ENCODE data around the gene GGTLC2.
"Not testable (repeated sequence)": the region's sequence is repeated elsewhere in the genome, so short reads cannot be mapped to it uniquely, and the experiment has no call there.

- not testable (repeated sequence) for TF ChIP-seq POLR2A (IDR thresholded peaks at IDR 0.05; ENCODE audit: low read length); GATA1 (IDR thresholded peaks at IDR 0.05; ENCODE audit: low read depth, low read length)
Measured at GRCh38 chr22:22652573-22652972, 8.2 kb downstream of the GGTLC2 start.

Measured in erythroblast (primary cell).